ENCODE results near the gene TENM4.

TENM4 gene

DNA sequence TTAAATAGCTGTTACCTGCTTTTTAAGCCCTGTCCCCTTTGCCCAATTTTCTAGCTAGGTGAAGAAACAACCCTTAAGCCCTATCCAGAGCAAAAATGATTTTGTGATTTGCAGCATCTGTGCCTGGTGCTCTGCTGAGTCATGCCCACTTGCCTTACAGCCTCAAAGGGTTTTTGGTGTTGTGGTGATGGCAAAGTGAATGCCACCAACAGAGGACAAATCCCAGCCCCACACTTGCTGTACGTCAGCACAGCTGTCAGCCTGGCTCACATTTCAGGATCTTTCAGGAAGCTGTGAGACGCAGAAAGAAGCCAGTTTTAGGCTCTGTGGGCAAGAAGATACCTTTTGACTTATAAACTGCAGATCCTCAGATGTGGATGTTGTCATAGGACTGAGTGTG, 401.7 kb downstream of the TENM4 start:
- no peaks in the 10 kb centered on the region for H3K9me3 Mint-ChIP-seq
- no peak overlapping the region for H3K4me3 Mint-ChIP-seq
- H3K27ac Mint-ChIP-seq: no peak overlapping the region
- peaks cover 68% of the 10 kb centered on the region for H3K27me3 Mint-ChIP-seq
- intact Hi-C loops (cut with micrococcal nuclease): no loop called here
- no peaks in the 10 kb centered on the region for H3K4me1 Mint-ChIP-seq (ENCODE audit: low read depth)
- H3K36me3 Mint-ChIP-seq (ENCODE audit: low read depth): no peaks in the 10 kb centered on the region

GRCh38 chr11:79035881-79036280, 404.9 kb downstream of the TENM4 start:
- Mint-ChIP-seq H3K4me1 (ENCODE audit: low read depth) (no peaks in the 10 kb centered on the region), H3K4me3 (no peak overlapping the region), H3K27ac (no peak overlapping the region), H3K36me3 (ENCODE audit: low read depth) (no peaks in the 10 kb centered on the region), H3K27me3 (peaks cover 73% of the 10 kb centered on the region), H3K9me3 (no peaks in the 10 kb centered on the region)
- intact Hi-C loops (cut with micrococcal nuclease): no loop called here

- Mint-ChIP-seq H3K4me3 (no peak overlapping the region), H3K36me3 (ENCODE audit: low read depth) (no peaks in the 10 kb centered on the region), H3K9me3 (no peaks in the 10 kb centered on the region), H3K4me1 (ENCODE audit: low read depth) (no peaks in the 10 kb centered on the region), H3K27ac (no peak overlapping the region), H3K27me3 (peaks cover 76% of the 10 kb centered on the region)
- intact Hi-C loops (cut with micrococcal nuclease): no loop called here
Observed at GRCh38 chr11:79033833-79034232, 407.0 kb downstream of the TENM4 start.

GRCh38 chr11:79030448-79030847, 410.4 kb downstream of the TENM4 start:
- H3K27ac Mint-ChIP-seq: no peak overlapping the region
- H3K27me3 Mint-ChIP-seq: peaks cover 78% of the 10 kb centered on the region

GRCh38 chr11:79028225-79028624, 412.6 kb downstream of the TENM4 start:
- Mint-ChIP-seq H3K9me3 (no peaks in the 10 kb centered on the region), H3K4me1 (ENCODE audit: low read depth) (peaks cover 7% of the 10 kb centered on the region), H3K27ac (no peak overlapping the region), H3K36me3 (ENCODE audit: low read depth) (no peaks in the 10 kb centered on the region), H3K4me3 (no peak overlapping the region), H3K27me3 (peaks cover 86% of the 10 kb centered on the region)
- intact Hi-C loops (cut with micrococcal nuclease): no loop called here

More at GRCh38 chr11:79030448-79030847, 410.4 kb downstream of the TENM4 start:
- no peak overlapping the region for H3K4me3 Mint-ChIP-seq
- intact Hi-C loops (cut with micrococcal nuclease): no loop called here
- H3K36me3 Mint-ChIP-seq (ENCODE audit: low read depth): no peaks in the 10 kb centered on the region
- H3K9me3 Mint-ChIP-seq: no peaks in the 10 kb centered on the region
- peaks cover 7% of the 10 kb centered on the region for H3K4me1 Mint-ChIP-seq (ENCODE audit: low read depth)

DNA sequence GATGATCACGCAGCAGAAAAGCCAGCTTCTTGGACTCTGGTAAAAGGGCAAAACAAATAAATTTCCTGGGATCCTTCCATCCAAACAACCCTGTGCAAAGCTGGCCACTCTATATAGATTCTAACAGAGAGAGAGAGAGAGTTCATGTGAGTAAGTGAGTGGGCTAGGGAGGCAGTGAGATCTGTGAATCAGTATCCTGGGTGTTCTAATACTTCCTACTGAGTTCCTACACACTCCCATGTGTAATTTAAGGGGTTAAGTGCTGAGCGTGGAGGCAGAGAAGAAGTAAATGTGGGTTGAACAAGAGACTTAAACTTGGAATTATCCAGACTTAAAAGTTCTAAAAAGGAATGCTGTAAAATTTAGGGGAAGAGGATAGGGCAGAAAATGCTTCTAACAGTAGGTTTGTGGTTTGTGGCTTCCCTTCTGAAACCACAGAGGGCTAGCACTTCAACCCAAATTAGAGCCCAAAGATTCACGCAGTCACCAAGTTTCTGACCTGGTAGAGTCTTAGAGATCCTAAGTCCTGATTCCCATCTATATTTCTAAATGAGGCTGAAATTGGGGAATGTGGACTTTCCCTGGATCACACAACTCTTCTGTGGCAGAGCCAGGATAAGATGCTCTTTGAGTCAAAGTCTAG, 413.9 kb downstream of the TENM4 start:
- H3K27me3 Mint-ChIP-seq: peaks cover 86% of the 10 kb centered on the region
- no peak overlapping the region for H3K27ac Mint-ChIP-seq
- H3K4me3 Mint-ChIP-seq: no peak overlapping the region
- H3K9me3 Mint-ChIP-seq: no peaks in the 10 kb centered on the region
- peaks cover 7% of the 10 kb centered on the region for H3K4me1 Mint-ChIP-seq (ENCODE audit: low read depth)
- no peaks in the 10 kb centered on the region for H3K36me3 Mint-ChIP-seq (ENCODE audit: low read depth)
- intact Hi-C loops (cut with micrococcal nuclease): no loop called here

DNA sequence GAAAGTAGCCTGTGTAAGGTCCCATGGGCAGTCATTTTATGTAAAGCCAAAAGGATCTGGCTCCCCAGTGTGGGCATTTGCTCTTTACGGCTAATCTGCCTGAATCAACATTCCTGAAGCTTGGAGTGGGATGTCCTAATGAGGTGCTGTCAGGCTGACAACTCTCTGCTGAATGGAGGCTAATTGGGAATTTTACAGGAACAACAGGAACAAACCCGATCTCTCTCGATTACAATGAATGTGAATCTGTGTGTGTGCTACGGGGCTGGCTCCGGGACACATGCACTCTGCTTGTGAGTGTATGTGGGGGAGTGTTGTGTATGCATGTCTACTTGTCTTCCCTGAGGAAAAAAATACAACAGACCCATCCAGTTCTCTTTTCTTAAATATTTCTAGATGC, 415.2 kb downstream of the TENM4 start:
- Mint-ChIP-seq H3K36me3 (ENCODE audit: low read depth) (no peaks in the 10 kb centered on the region), H3K27me3 (peaks cover 86% of the 10 kb centered on the region), H3K9me3 (no peaks in the 10 kb centered on the region), H3K4me1 (ENCODE audit: low read depth) (peaks cover 7% of the 10 kb centered on the region), H3K27ac (no peak overlapping the region), H3K4me3 (no peak overlapping the region)
- intact Hi-C loops (cut with micrococcal nuclease): no loop called here

DNA sequence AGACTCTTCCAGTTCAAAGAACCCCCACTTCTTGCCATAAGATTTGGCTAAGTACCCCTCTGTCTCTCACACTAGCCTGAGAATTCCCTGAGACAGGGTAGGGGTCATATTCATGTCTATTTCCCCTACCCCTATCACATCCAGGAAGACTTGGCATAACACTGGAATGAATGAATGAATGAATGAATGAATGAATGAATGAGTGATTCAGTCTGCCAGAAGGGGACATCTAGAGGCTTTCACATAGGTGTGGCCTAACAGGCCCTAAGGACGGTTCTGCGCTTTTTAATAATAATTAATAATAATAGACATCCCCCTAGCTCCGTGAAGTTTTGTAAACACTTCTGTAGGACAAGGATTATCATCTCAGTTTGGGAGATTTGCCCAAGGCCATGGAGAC, 415.7 kb downstream of the TENM4 start:
- H3K36me3 Mint-ChIP-seq (ENCODE audit: low read depth): no peaks in the 10 kb centered on the region
- peaks cover 7% of the 10 kb centered on the region for H3K4me1 Mint-ChIP-seq (ENCODE audit: low read depth)
- intact Hi-C loops (cut with micrococcal nuclease): no loop called here
- H3K27ac Mint-ChIP-seq: no peak overlapping the region
- peaks cover 85% of the 10 kb centered on the region for H3K27me3 Mint-ChIP-seq
- H3K4me3 Mint-ChIP-seq: no peak overlapping the region
- H3K9me3 Mint-ChIP-seq: no peaks in the 10 kb centered on the region

GRCh38 chr11:79022265-79022664, 418.6 kb downstream of the TENM4 start:
- peaks cover 87% of the 10 kb centered on the region for H3K27me3 Mint-ChIP-seq

GRCh38 chr11:79021601-79022000, 419.2 kb downstream of the TENM4 start:
- no peak overlapping the region for H3K27ac Mint-ChIP-seq
- intact Hi-C loops (cut with micrococcal nuclease): no loop called here
- H3K36me3 Mint-ChIP-seq (ENCODE audit: low read depth): no peaks in the 10 kb centered on the region
- peaks cover 2% of the 10 kb centered on the region for H3K4me1 Mint-ChIP-seq (ENCODE audit: low read depth)
- peaks cover 89% of the 10 kb centered on the region for H3K27me3 Mint-ChIP-seq
- H3K9me3 Mint-ChIP-seq: no peaks in the 10 kb centered on the region
- no peak overlapping the region for H3K4me3 Mint-ChIP-seq

More at GRCh38 chr11:79022265-79022664, 418.6 kb downstream of the TENM4 start:
- Mint-ChIP-seq H3K4me1 (ENCODE audit: low read depth) (peaks cover 7% of the 10 kb centered on the region), H3K36me3 (ENCODE audit: low read depth) (no peaks in the 10 kb centered on the region), H3K4me3 (no peak overlapping the region), H3K27ac (no peak overlapping the region), H3K9me3 (no peaks in the 10 kb centered on the region)
- intact Hi-C loops (cut with micrococcal nuclease): no loop called here

DNA sequence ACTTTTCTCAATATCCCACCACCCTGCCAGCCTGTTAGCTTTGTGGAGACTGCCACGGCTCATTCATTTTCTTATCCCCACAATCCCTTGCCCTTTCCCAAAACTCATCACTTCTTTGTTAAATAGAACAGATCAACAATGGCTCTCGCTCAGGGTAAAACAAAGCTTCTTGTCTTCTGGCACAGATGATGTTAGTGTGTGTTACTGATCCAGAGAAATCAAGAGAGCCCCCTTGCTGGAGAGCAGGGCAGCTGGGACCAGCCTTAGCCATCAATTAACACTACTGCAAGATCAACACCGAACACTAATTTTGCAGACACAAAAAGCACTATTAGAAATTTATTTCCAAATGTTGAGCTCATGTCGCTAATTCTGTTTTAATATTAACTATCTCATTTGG, 420.9 kb downstream of the TENM4 start:
- Mint-ChIP-seq H3K4me1 (ENCODE audit: low read depth) (no peaks in the 10 kb centered on the region), H3K27me3 (peaks cover 87% of the 10 kb centered on the region), H3K9me3 (no peaks in the 10 kb centered on the region), H3K27ac (no peak overlapping the region), H3K4me3 (no peak overlapping the region), H3K36me3 (ENCODE audit: low read depth) (no peaks in the 10 kb centered on the region)
- intact Hi-C loops (cut with micrococcal nuclease): no loop called here

GRCh38 chr11:79019277-79019676, 421.6 kb downstream of the TENM4 start:
- intact Hi-C loops (cut with micrococcal nuclease): no loop called here
- Mint-ChIP-seq H3K27me3 (peaks cover 84% of the 10 kb centered on the region), H3K4me3 (no peak overlapping the region), H3K36me3 (ENCODE audit: low read depth) (no peaks in the 10 kb centered on the region), H3K27ac (no peak overlapping the region), H3K4me1 (ENCODE audit: low read depth) (no peaks in the 10 kb centered on the region), H3K9me3 (no peaks in the 10 kb centered on the region)

DNA sequence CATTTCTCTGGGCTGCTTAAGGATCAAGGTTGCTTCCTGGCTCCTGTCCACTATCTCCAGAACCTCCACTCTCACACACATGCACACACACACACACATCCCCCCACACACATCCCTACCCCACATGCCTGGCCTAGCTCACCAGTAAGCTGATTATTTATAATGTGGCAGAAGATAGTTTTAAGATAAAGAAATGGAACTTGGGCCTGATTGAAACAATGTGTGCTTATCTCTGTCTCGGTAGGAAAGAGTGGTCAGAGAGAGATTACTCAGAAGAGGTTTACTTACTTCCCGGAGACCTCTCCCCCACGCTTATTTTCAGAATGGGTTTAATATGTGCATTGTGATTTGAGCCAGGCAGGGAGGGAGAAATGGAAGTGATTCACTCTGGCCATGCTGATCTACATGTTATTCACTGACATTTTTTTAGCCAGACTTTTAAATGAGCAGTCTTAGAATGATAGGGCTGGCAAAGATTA, 422.4 kb downstream of the TENM4 start:
- Mint-ChIP-seq H3K36me3 (ENCODE audit: low read depth) (no peaks in the 10 kb centered on the region), H3K4me3 (no peak overlapping the region), H3K27me3 (peaks cover 80% of the 10 kb centered on the region), H3K9me3 (no peaks in the 10 kb centered on the region), H3K27ac (no peak overlapping the region), H3K4me1 (ENCODE audit: low read depth) (no peaks in the 10 kb centered on the region)
- intact Hi-C loops (cut with micrococcal nuclease): no loop called here

DNA sequence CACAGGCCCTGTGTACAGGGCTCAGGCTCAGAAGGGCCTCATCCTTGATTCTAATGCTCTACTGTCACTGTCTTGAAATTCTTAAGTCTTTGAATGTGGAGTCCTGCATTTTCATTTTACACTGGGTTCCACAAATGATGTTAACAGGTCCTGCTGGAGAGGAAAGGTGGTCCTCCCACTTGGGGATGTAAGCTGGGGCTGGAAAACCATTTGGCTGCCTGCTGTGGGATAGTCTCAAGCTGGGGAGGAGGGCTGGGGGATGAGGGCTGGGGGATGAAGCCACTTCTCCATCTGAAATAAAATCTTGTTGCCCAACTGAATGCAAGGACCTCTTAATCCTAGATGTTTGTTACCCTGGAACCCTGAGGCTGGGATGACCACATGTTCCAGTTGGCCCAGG, 423.0 kb downstream of the TENM4 start:
- no peak overlapping the region for H3K27ac Mint-ChIP-seq
- H3K4me3 Mint-ChIP-seq: no peak overlapping the region
- no peaks in the 10 kb centered on the region for H3K9me3 Mint-ChIP-seq
- H3K4me1 Mint-ChIP-seq (ENCODE audit: low read depth): no peaks in the 10 kb centered on the region
- intact Hi-C loops (cut with micrococcal nuclease): no loop called here
- no peaks in the 10 kb centered on the region for H3K36me3 Mint-ChIP-seq (ENCODE audit: low read depth)
- peaks cover 79% of the 10 kb centered on the region for H3K27me3 Mint-ChIP-seq

DNA sequence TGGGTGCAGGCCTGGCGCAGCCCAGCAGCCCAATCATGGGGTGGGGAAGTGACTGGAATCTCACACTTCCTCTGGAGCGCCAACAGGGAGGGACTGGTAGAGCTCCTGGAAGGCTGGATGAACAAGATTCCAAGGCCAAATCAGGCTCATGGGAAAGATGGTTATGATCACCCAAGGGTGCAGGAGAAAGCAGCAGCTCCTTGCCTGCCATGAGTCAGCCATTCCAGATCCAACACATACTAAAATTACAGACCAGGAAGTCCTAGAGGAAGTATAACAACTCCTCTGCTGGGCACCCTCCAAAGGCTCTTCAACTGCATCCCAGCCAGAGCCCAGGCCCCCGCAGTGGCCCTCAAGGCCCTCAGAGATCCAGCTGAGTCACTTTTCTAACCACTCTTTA, 427.3 kb downstream of the TENM4 start:
- Mint-ChIP-seq H3K9me3 (no peaks in the 10 kb centered on the region), H3K4me3 (no peak overlapping the region), H3K4me1 (ENCODE audit: low read depth) (no peaks in the 10 kb centered on the region), H3K27me3 (peaks cover 54% of the 10 kb centered on the region), H3K27ac (no peak overlapping the region), H3K36me3 (ENCODE audit: low read depth) (no peaks in the 10 kb centered on the region)
- intact Hi-C loops (cut with micrococcal nuclease): no loop called here

Data from dendritic cell treated with granulocyte-macrophage colony-stimulating factor and Interleukin-4, amounts not matched to agents 40 ng/mL and 50 ng/mL, for 4 days (primary cell).